Endothelial cell of hepatic sinusoid (primary cell): ENCODE results near the gene DIP2C.
"Not testable (repeated sequence)": the region's sequence is repeated elsewhere in the genome, so short reads cannot be mapped to it uniquely, and the experiment has no call there.

Experiments
- in situ Hi-C: cut with HindIII; loops from 2 replicates; pipeline ENCODE4 v1.10.0; 2017; ENCODE audit warnings: low sequenced_read_pairs

DIP2C gene

GRCh38 chr10:442209-442608 is 247.3 kb downstream of the DIP2C start:
- in situ Hi-C loops, result no loop called here

- in situ Hi-C loops, result no loop called here
Observed at GRCh38 chr10:441659-442058, 247.8 kb downstream of the DIP2C start.

GRCh38 chr10:440127-440526 is 249.3 kb downstream of the DIP2C start:
- in situ Hi-C loops, result no loop called here

- in situ Hi-C loops, result no loop called here
Observed at GRCh38 chr10:437698-438490, 251.6 kb downstream of the DIP2C start.

- in situ Hi-C loops, result no loop called here
Observed at GRCh38 chr10:436911-437665, 252.4 kb downstream of the DIP2C start.

GRCh38 chr10:436013-436697 is 253.3 kb downstream of the DIP2C start:
- in situ Hi-C loops, result no loop called here

GRCh38 chr10:435397-435796 is 254.1 kb downstream of the DIP2C start:
- in situ Hi-C loops, result no loop called here

GRCh38 chr10:429696-430095 is 259.8 kb downstream of the DIP2C start:
- in situ Hi-C loops, result no loop called here

- in situ Hi-C loops, result no loop called here
Observed at GRCh38 chr10:427761-428519, 261.5 kb downstream of the DIP2C start.

GRCh38 chr10:425365-425764 is 264.1 kb downstream of the DIP2C start:
- in situ Hi-C loops, result not testable (repeated sequence)

GRCh38 chr10:424724-425123 is 264.7 kb downstream of the DIP2C start:
- in situ Hi-C loops, result not testable (repeated sequence)

- in situ Hi-C loops, result no loop called here
Observed at GRCh38 chr10:423178-423577, 266.3 kb downstream of the DIP2C start.

- in situ Hi-C loops, result no loop called here
Observed at GRCh38 chr10:422675-423074, 266.8 kb downstream of the DIP2C start.

GRCh38 chr10:422241-422640 is 267.2 kb downstream of the DIP2C start:
- in situ Hi-C loops, result no loop called here

- in situ Hi-C loops, result no loop called here
Observed at GRCh38 chr10:421170-421569, 268.3 kb downstream of the DIP2C start.

GRCh38 chr10:420154-421121 is 269.0 kb downstream of the DIP2C start:
- in situ Hi-C loops, result no loop called here

GRCh38 chr10:418894-419293 is 270.6 kb downstream of the DIP2C start:
- in situ Hi-C loops, result loop anchor here (5.0 kb wide), 1 partner anchor 42 kb away; no protein-coding TSS in a partner anchor

- in situ Hi-C loops, result loop anchor here (5.0 kb wide), 1 partner anchor 41 kb away; no protein-coding TSS in a partner anchor
Observed at GRCh38 chr10:418226-418625, 271.2 kb downstream of the DIP2C start.

- in situ Hi-C loops, result loop anchor here (5.0 kb wide), 1 partner anchor 39 kb away; no protein-coding TSS in a partner anchor
Observed at GRCh38 chr10:416091-416515, 273.4 kb downstream of the DIP2C start.
